SW480 (cell line): ENCODE measurements around the gene CDH11.

Source experiments
- DNase-seq: peaks from one replicate; pipeline ENCODE4 v3.0.0-alpha.2; 2016; ENCODE audit warnings: low spot score

Gene CDH11

DNA sequence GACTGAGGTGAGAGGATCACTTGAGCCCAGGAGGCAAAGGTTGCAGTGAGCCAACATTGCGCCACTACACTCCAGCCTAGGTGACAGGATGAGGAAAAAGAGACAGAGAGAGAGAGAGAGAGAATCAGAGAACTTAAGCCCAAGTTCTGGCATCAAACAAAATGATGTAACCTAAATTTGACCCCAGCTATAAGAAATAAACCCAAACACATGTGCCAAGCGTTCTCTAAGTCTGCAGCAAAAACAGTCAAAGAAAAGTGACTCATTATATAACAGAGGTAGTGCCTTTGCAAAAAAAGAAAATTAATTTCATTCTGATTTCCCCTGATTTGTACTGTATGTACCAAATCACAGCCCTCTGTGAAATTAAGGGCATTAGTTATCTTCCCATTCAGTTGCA, 89.5 kb downstream of the CDH11 start:
- DNase-seq: no peak

DNA sequence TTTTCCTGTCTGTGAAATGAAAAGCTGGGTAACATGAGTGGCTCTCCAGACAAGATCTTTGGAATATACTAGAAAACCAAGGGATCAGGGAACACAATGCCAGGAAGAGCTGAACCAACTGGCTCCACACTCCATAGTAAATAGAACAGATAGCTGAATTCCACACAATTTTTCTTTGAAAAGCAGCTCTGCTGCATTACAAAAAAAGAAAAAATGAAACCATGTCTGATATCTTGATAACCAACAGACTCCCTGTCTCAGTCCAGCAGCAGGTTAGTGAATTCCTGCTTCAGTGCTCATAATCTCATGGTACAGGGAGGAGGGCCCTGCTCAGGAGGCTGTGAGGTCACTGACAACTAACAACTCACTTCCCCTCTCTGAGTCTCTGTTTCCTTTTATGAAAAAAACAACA, 97.1 kb downstream of the CDH11 start:
- no peak for DNase-seq

DNA sequence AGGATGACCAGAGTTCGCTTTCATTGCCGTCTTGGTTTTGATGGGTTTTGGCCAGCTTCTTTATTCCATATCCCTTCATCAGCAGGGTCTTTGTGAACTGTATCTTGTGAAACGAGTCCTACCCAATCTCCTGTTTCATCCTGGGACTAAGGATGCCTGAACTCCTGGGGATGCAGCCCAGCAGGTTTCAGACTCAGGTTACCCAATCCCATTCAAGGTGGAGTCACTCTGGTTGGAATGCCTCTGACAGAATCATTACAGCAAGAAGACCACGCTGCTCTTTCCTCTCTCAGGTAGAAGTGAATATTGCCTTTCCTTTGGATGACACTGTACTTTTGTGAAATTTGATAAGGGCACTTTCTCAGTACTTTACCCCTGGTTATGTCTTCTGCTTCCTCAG, 98.1 kb downstream of the CDH11 start:
- DNase-seq: no peak

DNA sequence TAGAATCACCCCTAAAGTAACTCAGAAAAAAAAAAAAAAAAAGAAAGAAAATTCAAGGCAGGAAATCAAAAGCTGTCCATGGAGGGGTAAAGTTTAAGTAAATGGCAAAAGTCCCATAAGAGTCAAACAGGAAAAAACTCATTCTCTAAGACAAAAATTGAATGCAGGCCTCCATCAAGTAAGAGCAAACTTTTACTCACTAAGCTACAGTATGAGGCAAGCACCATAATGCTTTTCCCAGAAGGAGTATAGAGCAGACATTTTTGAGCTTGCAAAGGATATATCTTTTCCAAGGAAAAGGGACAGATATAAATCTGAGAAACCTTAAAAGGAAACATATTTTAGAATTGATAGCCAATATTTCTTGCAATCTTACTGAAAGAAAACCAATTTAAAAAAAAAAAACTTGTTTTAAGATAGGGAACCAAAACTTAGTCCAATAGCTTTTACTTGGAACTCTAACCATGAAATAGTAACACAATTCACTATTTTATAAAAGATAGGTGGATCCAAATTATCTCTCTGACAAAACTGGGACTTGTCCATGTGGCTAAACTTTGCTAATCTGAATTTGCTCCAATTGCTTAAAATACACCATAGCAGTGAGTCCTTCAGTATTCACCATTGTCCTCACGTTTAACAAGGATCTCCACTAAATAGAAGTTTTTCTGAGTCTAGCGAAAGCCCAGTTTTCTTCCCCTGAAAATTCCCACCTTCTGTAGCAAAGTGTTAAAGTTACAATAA, 99.8 kb downstream of the CDH11 start:
- DNase-seq: no peak

DNA sequence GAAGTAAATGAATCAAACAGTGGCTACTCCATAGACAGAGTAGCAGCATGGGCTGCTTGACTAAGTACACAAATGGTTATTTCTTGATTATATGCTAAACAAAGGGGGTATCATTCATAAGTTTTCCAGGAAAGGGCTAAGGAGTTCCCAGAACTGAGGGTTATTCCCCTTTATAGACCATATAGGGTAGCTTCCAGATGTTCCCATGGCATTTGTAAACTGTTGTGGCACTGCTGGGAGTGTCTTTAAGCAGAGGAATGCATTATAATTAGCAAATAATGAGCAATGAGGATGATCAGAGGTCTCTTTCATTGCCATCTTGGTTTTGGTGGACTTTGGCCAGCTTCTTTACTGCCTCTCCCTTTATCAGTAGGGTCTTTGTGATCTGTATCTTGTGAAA, 105.1 kb downstream of the CDH11 start:
- peak; percentile 1 for DNase-seq

DNA sequence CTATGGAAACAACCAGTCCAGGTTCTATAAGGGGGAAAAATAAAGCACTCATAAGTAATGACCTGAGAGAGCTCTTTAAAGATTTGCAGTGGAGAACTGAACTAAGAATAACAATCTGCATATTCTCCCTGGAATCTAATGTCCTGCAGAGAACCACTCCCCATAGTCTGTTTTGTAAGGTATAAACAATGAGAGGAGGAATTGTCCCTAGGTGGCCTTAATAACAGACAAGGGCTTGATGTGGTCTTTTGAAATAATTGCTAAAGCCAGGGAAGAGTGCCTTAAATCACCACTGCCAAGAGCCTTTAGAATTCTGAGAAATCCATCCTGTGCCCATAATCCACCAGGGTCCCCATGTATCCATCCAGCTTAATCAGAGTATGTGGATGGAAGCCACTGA, 106.3 kb downstream of the CDH11 start:
- DNase-seq: no peak

DNA sequence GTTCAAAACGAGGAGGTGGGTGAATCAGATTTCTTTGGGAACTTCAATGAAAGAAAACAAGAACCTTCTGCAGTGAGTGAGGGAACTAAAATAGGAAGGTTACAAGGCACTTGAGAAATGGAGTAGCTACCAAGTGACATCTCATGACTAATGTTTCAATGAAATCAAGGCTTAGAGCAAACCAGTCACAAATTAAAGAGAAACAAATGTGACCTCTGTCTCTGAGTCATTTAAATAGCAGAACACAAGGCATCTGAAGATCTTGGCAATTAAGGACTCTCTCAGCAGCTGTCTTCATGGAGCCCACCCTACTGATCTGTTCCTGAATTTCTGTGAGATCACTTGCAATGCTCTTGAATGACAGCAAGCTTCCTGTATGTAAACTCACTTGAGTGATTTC, 109.5 kb downstream of the CDH11 start:
- DNase-seq: no peak

DNA sequence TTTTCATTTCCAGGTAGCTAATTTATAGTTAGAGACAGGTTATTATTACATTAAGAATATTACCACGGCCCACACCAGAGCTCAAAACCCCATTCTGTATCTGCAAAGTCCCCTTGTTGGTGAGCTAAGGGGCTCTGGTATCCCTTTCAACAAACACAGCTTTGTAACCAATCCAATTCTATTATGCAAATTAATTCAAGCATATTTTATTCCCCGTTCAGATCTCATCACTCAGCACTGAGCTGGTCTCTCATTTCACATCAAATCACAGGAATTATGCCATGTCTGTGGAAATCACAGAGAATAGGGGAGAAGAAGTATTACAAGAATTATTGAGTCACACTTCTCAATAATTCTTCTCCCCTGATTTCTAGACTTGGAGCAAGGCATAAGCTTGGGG, 111.7 kb downstream of the CDH11 start:
- no peak for DNase-seq

DNA sequence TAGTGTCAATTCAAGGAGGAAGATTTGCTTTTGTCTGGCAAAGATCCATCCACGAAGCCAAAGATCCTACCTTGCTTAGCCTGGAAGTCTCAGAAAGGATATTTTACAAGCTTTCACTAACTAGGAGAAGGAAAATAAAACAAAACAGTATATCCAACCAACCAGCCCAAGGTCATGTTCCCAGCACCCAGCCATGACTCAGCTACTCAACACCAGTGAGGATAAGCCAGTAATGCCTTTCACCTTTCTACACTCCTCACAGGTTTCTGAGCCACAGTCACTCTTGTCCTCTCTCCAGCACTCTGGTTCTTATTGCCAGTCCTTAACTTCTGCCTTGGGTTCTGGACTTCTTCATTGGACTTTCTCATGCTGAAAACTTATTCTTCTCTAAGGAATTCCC, 116.2 kb downstream of the CDH11 start:
- no peak for DNase-seq

DNA sequence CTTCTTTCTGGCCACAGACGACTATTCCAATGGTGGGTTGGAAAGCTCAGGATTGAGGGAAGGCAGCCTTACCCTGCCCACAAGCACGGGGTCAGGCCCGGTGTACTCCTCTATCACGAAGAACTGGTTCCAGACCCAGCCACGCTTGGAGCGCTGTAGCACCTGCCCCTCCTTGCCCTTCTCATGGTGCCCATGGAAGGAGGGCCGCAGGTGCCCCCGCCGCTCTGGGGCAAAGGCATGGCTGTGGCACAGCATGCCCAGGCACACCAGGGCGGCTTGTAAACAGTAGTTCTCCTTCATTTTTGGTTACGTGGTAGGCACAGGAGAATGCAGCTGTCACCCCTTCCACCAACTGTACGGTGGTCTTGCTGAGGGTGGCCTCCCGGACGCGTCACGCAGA, 117.3 kb downstream of the CDH11 start:
- DNase-seq: no peak

DNA sequence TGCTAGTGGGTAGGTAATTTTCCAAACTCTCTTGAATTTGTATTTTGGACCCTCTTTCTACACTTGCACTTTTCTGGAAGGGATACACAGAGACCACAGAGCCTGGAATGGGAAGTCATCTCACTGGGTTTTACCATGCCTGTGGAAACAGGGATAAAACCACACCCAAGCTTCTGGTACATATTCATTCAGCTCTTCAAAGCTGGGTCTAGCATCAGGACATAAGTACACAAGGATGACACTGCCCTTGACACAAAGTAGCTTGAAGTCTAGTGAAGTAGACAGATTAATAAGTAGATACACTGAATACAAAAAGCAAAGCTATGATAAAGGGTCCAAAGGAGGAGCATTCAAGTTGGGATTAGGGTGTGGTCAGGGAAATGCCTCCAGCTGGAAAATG, 118.2 kb downstream of the CDH11 start:
- no peak for DNase-seq

DNA sequence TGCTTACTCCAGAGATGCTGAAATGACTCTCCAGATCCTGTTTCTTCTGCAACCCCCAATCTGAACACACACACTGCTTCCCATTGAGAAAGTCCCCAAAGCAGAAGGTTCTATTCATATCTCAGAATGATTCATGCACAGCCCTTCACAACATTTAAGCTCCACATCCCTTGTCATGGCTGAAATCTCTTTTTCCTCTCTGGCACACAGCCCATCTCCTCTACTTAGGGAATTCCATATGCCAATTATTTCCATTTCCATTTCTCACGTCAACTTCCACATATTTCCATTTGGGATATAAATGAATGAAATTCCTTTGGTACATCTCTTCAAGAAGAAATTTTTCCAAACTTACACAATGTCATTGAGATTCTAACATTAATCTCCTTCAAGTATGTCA, 119.6 kb downstream of the CDH11 start:
- no peak for DNase-seq

DNA sequence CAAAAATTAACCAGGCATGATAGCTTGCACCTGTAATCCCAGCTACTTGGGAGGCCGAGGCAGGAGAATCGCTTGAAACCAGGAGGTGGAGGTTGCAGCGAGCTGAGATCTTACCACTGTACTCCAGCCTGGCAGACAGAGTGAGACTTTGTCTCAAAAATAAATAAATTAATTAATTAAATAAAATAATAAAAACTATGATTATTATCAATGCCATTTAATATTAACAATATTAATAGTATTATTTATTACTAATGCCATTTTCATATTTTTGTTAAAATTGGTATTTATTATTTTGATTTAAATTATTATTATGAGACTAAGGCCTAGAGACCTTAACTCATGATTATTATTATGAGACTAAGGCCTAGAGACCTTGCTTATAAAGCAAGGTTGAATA, 121.2 kb downstream of the CDH11 start:
- no peak for DNase-seq

DNA sequence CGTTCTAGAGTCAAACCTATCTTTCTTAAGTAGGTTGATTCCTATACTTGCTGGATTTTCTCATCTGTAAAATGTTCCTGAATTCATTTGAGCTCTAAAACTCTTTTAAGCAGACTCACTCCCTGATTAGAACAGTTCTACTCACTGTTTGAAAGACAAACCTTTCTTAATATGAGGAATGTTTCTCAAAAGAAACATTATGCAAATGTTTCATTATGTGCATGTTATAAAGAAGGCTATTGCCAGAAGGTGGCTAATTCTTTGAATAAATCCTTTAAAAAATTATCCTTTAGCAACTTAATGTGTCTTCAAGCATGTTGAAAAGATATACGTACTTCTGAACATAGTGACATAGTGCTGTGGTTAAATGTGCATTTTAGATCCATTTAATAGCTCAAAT, 124.1 kb downstream of the CDH11 start:
- DNase-seq: no peak

DNA sequence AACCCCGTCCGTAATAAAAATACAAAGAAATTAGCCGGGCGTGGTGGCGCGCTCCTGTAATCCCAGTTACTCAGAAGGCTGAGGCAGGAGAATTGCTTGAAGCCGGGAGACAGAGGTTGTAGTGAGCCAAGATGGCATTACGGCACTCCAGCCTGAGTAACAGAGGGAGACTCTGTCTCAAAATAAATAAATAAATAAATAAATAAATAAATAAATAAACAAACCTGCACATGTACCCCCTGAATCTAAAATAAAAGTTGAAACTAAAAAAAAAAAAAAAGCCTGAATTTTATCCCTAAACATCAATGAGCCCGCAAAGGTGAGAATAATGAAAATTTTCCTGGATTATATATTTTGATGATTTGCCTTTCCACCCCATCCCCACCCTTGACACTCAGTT, 124.7 kb downstream of the CDH11 start:
- DNase-seq: no peak

DNA sequence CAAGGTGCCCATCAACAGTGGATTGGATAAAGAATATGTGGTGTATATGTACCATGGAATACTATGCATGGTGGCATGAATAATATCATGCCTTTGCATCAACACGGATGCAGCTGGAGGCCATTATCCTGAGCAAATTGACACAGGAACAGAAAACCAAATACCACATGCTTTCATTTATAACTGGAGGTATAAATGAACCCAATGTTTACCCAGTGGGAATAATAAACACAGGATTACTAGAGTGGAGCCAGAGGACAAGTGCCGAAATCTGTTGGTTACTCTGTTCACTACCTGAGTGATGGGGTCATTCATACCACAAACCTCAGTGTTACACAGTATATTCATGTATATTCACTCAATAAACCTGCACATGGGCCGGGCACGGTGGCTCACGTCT, 125.2 kb downstream of the CDH11 start:
- DNase-seq: no peak

DNA sequence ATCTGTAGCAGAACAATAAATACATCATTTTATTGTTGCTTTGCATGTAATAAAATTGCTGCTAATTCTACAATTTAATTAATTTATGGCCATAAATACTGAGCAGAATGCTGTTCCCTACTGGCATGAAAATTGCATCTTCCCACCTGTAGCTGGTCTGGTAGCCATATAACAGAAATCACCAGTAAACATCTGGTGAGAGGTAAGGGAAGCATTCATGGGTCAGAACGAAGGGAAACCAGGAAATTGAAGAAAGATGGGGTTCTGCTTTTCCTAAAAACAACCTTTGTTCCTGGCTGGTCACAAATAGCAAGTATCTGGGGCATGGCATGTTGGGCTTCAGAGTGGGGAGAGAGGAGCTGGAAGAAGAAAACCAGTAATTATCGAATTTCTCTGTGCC, 128.4 kb downstream of the CDH11 start:
- no peak for DNase-seq

DNA sequence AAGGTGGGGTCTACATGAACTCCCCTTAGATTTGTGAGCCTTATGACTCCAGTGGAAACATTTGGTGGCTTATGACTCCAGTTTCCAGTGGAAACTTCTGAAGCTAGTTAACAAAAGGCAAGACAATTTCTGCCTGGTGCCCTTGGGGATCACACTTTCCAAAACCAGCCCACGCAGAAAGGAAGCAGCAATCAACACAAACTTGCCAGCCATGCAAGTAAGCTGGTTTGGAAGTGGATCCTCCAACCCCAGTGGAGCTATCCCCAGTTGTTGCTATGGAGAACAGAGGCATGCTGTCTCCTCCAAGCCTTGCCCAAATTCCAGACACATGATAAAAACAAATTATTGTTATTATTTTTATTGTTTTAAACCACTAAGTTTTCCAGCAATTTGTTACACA, 130.9 kb downstream of the CDH11 start:
- no peak for DNase-seq

DNA sequence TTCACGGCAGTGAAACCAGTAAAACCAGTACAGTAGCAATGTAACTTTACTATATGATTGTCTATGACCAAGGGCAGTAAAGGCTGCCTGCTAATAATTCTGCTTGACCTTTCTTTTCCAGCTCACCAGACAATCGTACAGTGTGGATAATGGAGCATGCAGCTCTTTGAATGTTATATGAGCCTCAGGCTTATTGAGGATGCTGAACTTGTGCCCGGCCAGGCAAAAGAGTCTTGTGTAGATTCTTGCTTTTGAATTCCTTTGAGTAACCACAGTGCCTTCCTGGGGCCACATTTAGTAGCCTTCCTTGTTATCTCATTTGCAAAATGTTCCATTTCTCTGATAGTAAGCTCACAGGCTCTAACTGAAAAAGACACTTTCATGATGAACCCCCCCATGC, 131.8 kb downstream of the CDH11 start:
- no peak for DNase-seq

DNA sequence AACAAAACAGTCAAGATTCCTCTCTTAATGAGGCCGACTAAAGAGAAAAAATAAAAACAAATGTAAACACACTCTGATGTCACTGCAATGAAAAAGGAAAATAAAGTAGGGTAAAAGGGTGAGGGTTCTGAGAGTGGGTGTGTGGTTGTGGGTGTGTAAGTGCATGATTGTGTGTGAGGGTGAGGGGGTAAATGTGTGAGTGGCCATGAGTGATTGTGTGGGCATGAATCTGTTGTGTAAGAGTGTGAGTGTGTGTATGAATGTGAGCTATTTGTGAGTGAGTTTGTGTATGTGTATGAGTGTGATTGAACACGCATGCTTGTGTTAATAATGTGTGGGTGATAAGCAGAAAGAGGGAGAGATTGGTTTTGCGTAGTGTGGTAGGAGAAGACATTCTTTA, 132.8 kb downstream of the CDH11 start:
- no peak for DNase-seq

DNA sequence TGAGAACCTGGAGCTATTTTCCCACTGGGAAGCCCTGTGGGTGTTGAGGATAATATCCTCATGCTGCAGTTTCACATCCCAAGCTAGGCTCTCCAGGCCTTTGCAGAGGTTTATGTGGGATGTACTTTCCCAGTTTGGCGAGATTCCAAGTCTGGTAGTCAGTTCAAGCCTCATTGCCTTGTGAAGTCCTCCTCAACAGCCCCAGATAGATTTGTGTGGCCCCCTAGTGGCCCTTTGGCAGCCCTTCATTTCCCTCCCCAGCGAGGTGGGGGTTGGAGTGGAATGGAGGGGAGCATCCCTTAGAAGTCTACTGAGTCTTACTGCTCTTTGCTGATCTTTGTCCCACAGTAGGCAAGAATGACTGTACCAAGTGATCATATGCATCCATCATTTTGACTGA, 137.9 kb downstream of the CDH11 start:
- DNase-seq: peak; percentile 25

DNA sequence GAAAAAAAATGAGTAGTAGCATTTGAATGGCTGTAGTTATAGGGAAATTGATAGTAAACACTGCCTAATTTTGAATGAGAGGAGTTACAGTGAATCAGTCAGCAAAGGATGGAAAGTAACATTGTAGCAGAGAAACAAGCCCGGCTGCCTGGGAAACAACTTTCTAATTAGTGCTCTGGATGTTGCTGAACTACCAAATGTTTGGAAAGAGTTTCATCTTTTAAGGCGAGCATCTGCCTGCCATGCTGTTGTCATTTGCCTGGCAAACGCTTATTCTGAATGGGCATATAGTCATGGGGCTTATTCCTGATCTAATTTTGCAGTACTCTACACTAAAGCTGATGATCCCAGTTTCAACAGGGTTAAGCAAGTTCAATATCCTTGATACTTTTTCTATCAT, 138.6 kb downstream of the CDH11 start:
- no peak for DNase-seq

DNA sequence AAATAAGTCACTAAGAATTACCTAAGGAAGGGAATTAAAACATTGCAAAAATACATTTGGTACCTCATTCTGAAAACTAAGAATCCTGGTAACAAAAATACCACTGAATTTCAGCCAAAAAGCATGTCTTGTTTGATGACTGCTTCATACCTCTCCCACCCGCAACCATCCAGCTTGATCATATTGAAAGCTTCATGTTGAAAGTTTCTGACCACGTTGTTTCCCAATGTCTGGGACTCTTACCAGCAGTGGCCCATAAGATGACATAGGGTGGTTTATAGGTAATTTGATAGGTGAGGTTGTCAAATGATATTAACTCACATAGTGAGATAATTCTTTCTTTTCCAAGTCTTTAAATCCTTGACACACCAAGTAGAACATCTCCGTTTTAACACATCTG, 139.3 kb downstream of the CDH11 start:
- DNase-seq: no peak

DNA sequence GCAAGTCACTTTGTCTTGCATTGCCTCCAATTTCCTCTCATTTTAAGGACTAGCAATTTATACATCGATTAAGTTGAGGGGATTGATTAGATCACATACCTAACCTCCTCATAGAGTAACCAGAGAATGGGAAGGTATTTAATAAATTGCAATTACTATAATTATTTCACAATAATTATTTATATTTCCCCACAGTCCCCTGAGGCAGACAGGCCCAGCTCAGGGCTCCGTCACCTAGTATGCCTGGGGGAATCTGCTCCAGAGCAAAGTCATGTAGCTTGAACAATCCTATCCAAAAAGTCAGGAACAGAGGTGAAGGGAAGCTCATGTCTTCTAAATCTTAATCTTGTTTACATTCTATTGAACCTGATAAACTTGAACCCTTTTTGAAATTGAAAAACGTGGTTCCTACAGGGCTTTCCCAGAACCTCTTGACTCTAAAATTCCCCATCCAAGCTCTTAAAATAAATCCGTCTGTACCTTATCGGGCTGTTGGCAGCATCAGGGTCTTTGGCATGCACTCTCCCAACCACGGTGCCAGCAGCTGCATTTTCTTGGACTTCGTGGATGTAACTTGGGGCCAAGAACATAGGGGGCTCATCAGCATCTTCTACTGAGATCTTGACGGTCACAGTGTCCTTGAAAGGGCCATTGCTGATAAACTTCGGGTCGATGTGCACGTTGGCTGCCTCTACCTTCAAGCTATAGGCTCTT, 140.1 kb downstream of the CDH11 start:
- DNase-seq: no peak
